Stomach (tissue), 4 donors: ENCODE data around the gene PLSCR3.

ENCODE experiments used
- CTCF ChIP-seq, 7 experiments: fragments of 450-650 bp in 4 of 7; fragments of 200-600 bp in 3 of 7; sonication (generic) in 3 of 7; IDR thresholded peaks; one replicate each; pipeline ENCODE4 v1.5.1; 2016 to 2019; ENCODE audit warnings: antibody characterized with exemption in 7 of 7, control low read depth in 2 of 7, mild to moderate bottlenecking in 1 of 7
- POLR2A ChIP-seq, 4 donors: fragments of 450-650 bp; IDR thresholded peaks; one replicate each; pipeline ENCODE4 v1.6.1; 2016; ENCODE audit warnings: antibody characterized with exemption in 4 of 4, control low read depth in 2 of 4, mild to moderate bottlenecking in 1 of 4, moderate library complexity in 1 of 4
- POLR2AphosphoS5 ChIP-seq, 3 donors: sonication (generic); formaldehyde crosslinking; IDR thresholded peaks; one replicate each; pipeline ENCODE4 v1.6.1; 2016; ENCODE audit warnings: antibody characterized with exemption in 3 of 3

- no peak for TF ChIP-seq CTCF (IDR thresholded peaks at IDR 0.05)
- no peak for TF ChIP-seq POLR2A (IDR thresholded peaks at IDR 0.05)
- TF ChIP-seq POLR2AphosphoS5 (IDR thresholded peaks at IDR 0.05), result no peak
These were observed 15.4 kb upstream of the PLSCR3 start for GRCh38 chr17:7409716-7410115.
